22Rv1 (cell line): ENCODE data around the gene PTPRB.

ENCODE experiments used
- H3K27ac ChIP-seq: fragments of 450-650 bp; 2 replicates; pipeline ENCODE4 v1.5.1; 2017
- ZFX ChIP-seq: fragments of 450-650 bp; IDR thresholded peaks from 2 replicates; pipeline ENCODE4 v1.6.1; 2017; ENCODE audit warnings: antibody characterized with exemption, borderline replicate concordance
- TF ChIP-seq, protein P1 (sequence below): fragments of 450-650 bp; IDR thresholded peaks from 2 replicates; pipeline ENCODE4 v1.5.1; 2017; ENCODE audit warnings: mild to moderate bottlenecking

Gene PTPRB

DNA sequence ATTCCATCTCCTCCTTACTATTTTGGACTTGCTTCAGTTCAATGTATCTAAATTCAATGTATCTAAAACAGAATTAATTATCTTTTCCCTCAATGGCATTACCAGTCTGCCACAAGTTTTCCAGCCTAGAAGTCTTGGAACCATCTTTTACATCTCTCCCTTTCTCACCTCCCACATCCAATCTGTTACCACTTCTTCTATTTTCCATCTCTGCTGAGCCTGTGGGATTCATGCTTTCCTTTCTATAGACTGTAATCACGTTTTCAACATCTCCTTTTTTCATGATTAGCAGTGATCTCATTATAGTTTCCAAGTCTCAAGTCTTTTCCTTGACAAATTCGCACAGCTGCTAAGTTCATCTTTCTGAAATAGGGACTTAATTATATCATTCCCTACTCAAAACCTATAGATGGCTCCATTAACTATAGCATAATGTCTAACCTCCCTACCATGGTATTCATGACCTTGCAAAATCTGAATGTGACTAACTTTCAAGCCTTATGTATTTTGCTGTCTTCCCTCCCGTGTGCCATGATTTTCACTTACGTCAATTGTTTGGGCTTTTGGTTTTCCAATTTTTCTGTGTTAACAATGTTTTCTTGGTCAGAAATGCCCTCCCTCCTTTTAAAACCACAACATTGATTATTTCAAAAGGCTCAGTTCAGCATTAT is 20.5 kb upstream of the PTPRB start:
- TF ChIP-seq, protein P1, sequence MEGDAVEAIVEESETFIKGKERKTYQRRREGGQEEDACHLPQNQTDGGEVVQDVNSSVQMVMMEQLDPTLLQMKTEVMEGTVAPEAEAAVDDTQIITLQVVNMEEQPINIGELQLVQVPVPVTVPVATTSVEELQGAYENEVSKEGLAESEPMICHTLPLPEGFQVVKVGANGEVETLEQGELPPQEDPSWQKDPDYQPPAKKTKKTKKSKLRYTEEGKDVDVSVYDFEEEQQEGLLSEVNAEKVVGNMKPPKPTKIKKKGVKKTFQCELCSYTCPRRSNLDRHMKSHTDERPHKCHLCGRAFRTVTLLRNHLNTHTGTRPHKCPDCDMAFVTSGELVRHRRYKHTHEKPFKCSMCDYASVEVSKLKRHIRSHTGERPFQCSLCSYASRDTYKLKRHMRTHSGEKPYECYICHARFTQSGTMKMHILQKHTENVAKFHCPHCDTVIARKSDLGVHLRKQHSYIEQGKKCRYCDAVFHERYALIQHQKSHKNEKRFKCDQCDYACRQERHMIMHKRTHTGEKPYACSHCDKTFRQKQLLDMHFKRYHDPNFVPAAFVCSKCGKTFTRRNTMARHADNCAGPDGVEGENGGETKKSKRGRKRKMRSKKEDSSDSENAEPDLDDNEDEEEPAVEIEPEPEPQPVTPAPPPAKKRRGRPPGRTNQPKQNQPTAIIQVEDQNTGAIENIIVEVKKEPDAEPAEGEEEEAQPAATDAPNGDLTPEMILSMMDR, result no peak
- no peak for TF ChIP-seq ZFX
- no peak overlapping the region for H3K27ac ChIP-seq

DNA sequence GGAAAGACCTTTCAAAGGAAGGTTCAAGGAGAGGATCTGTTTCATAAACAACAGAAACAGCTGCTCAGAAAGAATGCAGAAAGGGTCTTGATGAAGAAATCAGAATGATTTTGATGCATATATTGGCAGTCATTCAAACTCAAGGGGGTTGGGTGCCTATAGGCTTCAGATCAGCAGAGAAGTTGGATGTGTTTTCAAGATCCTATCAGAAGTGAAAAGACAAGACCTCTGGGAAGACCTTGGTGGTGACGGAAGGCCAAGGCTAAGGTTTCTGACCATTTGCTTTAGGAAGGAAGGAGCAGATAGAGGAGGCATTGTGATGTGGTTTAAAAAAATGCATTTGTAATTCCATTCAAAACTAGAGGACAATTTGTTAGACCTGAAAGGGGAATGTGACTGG is 15.2 kb upstream of the PTPRB start:
- no peak overlapping the region for H3K27ac ChIP-seq
- TF ChIP-seq, protein P1, result no peak
- TF ChIP-seq ZFX, result no peak

DNA sequence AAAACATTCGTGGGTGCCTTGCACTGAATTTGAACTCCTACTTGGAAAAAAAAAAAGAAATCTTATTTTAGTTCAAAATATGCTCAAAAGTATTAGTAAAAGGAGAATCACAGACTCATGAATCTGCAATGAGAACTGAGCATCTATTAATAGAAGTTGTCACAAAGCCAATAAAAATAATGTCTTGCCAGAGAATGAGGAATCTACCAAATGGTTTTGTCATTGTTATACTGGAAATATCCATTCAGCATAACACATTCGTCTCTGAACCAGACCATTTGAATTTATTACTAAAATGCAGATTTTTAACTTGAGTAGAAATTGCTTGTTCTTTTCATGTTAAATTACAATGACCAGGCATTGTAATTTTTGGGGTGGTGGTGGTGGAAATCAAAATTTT is 11.6 kb upstream of the PTPRB start:
- TF ChIP-seq, protein P1, result no peak
- no peak for TF ChIP-seq ZFX
- H3K27ac ChIP-seq, result peak overlapping the region; percentile 9

DNA sequence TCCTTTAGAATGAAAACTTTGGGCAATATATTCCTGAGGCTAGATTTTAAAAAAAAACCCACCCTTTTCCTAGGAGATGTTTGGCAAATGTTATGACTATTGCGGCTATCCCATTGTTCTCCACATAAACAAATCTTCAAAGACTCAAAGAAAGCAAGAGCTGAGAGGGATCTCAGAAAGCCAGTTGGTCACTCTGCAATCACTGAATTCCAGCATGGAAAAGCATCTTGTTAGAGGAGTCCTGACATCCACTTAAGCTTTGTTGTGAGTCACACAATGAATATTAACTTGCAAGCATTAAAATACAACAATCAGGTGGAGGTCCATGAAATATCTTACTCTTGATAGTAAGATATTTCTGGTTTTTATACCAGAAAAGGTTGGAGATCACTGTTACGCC is 11.0 kb upstream of the PTPRB start:
- H3K27ac ChIP-seq, result peak overlapping the region; percentile 9
- TF ChIP-seq, protein P1, result no peak
- no peak for TF ChIP-seq ZFX

DNA sequence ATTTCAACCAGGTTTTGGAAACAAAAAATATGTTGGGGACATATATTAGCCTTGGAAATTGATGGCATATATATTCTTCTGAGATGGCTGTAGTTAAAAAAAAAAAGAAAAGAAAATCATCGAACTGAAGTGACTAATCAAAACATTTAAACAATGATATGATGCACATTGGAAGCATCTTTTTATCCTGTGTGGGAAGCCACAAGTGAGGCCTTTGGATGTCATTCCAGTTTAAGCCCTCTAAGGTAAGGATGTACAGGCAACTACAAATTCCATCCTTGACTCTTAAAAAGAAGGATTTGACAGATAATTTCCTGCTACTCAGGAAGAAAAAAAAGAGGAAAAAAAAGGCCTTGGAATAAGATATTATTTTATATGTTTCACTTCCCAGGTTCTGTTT is 9.6 kb upstream of the PTPRB start:
- peak overlapping the region; percentile 93 for H3K27ac ChIP-seq
- TF ChIP-seq, protein P1, result no peak
- no peak for TF ChIP-seq ZFX

DNA sequence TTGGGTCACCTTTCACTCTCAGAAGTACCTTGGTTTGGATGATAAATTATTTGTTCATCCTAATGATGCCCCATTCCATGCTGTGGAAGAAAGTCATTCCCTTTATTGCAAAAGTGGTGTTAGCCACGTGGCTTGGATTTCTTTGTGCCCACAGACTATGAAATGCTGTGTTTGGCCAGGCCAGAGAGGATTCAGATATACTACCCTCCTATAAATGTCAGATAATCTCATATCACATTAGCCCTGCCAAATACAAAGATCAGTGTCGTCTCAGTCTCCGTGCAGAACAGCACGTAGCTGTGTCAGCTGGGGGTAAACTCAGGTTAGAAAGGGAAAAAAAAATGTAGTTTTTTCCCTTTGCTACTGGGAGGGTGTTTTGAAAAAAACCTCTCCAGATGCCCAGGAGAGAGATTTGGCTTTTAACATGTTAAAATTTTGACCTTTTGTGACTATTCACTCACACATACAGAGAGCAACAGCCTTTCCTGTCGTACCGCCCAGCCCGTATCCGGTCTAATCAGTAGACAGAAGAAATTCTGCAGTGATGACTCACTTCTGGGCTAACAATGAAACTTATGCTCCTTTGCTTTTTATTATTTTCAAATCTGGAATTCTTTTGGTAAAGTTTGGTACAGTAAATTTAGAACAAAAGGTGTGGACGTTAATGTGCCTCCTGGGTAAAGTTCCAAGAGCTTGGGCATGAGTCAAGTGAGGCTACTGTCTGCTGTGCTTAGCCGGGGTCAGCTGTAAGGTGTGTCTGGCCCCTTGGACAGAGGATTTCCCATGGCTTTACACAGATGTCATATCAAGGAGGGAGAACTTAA is 8.5 kb upstream of the PTPRB start:
- TF ChIP-seq ZFX, result no peak
- TF ChIP-seq, protein P1, result no peak
- H3K27ac ChIP-seq, result peak overlapping the region; percentile 93

DNA sequence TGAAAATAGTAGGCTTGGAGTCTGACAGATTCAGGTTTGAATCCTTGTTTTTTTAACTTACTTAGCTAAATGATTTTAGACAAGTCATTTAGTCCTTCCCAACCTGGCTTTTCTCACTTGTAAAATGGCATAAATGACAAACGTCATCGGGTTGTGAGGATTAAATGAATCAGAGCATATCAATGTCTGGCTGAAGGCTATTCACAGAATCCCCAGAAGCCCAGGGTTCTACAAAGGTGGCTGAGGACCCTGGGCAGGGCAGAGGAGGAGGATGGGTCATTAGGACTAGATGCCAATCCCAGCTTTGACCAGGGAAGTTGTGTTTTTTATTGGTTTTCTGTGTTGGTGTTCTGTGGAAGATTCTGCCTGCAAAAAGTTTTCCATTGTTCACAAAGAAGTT is 7.6 kb upstream of the PTPRB start:
- TF ChIP-seq, protein P1, result no peak
- peak overlapping the region; percentile 93 for H3K27ac ChIP-seq
